GM23248 (cell line): ENCODE results near the gene CUL4B.

Experiments
- EZH2 ChIP-seq: fragments of 200-600 bp; sonication (generic); IDR thresholded peaks from 2 replicates; pipeline ENCODE4 v1.6.1; 2018; ENCODE audit warnings: antibody characterized with exemption, mild to moderate bottlenecking; ENCODE audit not compliant: insufficient read depth, poor library complexity, severe bottlenecking
- EZH2phosphoT487 ChIP-seq: fragments of 200-600 bp; sonication (generic); IDR thresholded peaks from 2 replicates; pipeline ENCODE4 v1.6.1; 2018; ENCODE audit warnings: antibody characterized with exemption, moderate library complexity, mild to moderate bottlenecking, low read depth; ENCODE audit not compliant: insufficient read depth

DNA sequence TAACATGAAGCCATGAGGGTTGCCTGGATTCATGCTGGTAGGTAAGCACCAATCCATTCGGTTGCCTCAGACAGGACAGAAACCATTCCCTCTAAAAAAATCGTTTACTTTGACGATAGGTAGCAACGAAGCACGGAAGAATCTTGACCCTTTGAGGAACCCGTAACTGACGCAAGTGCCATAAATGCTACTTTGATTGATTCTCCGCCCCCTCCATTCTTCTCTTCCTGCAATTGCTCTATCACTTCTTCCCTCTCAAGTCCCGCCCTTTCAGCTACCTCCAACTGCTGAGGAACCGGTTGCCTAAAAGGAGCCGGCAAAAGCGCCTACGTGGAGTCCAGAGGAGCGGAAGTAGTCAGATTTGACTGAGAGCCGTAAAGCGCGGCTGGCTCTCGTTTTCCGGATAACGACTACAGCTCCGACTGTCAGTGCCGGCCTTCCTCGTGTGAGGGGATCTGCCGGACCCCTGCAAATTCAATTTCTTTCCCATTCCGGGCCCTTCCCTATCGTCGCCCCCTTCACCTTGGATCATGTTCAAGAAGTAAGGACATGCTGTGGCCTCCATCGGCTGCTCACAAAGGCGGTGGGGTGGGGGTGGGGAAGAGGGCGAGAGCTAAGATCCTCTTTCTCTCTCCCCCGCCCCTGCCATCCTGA lies 43.1 kb upstream of the CUL4B start, which contains the start of gene MCTS1:
- no peak for TF ChIP-seq EZH2
- TF ChIP-seq EZH2phosphoT487: no peak
